NCI-H2227 (cell line): ENCODE data around the gene FNDC3B.

Experiments used
- DNase-seq: peaks from one replicate; lab custom pipeline; 2025; ENCODE audit not compliant: unreplicated experiment; lab: John Stamatoyannopoulos, UW

The FNDC3B gene

GRCh38 chr3:172184106-172184822, 144.9 kb downstream of the FNDC3B start:
- no peak for DNase-seq

DNA sequence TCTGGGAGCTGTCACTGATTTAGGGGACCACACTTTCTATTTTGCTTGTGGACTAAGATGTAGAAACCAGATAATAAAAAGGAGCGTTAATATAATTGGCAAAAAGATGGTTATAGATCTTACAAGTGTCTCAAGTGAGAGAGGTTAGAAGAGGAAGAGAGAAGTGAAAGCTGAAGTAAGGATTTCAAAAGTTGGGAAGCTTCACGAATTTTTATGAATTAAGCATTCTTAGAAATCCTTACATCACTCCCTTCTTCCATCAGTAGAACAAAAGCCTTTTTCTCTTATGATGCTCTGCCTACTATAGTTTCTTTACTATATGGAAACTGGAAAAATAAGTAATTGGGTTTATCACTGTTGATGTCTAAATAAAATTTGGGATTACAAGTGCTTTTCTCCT, 146.5 kb downstream of the FNDC3B start:
- no peak for DNase-seq

- DNase-seq, result no peak
These were observed 147.2 kb downstream of the FNDC3B start for GRCh38 chr3:172186607-172187006.

- DNase-seq, result no peak
These were observed 148.1 kb downstream of the FNDC3B start for GRCh38 chr3:172187511-172187910.

DNA sequence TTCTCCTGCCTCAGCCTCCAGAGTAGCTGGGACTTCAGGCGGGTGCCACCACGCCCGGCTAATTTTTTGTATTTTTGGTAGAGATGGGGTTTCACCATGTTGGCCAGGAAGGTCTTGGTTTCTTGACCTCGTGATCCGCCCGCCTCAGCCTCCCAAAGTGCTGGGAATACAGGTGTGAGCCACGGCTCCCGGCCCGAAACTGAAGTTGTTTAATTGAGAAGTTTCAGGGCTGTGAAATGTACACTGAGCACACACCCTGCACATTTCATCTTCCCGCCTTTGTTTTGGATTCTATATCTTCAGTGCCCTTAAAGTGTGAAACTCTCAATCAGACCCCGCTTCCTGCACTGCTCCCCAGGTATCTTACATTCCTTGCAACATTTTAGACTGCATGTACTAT, 149.1 kb downstream of the FNDC3B start:
- DNase-seq, result no peak

- no peak for DNase-seq
These were observed 149.8 kb downstream of the FNDC3B start for GRCh38 chr3:172189213-172189612.

DNA sequence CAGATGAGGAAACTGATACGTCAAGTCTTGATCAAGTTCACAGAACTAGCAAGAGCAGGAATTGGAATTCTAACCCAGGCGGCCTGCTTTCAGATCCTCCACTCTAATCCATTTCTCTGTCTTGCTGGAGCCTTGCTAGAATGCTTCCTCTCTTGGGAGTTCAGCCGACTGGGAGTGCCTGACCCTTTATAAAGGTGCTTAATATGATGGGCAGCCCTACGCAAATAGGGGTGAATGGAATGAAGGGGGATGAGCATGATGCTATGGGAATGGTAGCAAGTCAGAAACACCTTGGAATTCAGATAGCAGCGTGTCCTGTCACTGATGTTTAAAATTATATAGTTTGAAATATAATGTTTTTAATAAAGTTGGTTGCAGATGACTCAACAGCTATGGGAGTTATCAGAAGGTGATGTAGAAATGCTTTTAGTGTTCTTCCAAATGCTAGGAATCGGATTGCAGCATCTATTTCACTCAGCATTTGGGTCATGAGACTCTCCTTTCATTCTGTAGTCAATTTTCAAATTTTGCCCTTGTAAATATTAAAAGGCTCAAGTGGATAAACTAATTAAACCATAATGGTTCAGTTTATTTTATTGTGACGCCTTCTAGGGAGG, 150.7 kb downstream of the FNDC3B start:
- no peak for DNase-seq

GRCh38 chr3:172190980-172191379, 151.6 kb downstream of the FNDC3B start:
- no peak for DNase-seq

- DNase-seq, result no peak
These were observed 152.3 kb downstream of the FNDC3B start for GRCh38 chr3:172191629-172192028.

DNA sequence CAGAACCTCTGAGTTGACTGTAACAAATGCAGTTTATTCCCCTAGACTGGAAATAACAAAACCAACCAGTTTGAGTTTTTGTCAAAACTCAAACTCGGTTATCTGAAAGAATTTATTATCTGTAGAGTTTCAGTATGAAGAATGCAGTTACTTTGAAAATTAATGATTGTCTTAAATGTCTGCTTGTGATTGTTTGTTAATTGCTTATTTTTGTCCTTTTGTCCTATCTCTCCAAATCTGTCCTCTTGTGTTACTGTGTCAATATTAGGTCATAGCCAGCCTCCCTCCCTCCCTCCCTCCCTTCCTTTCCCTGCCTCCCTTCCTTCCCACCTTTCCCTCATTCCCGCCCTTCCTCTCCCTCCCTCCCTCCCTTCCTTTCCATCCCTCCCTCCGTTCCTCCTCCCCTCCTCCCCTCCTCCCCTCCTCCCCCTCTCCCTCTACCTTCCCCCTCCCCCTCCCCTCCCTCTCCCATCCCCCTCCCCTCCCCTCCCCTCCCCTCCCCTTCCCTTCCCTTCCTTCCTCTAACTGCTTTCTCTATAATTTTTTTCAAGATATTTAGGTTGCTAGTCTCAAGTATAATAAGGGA, 153.5 kb downstream of the FNDC3B start:
- no peak for DNase-seq

DNA sequence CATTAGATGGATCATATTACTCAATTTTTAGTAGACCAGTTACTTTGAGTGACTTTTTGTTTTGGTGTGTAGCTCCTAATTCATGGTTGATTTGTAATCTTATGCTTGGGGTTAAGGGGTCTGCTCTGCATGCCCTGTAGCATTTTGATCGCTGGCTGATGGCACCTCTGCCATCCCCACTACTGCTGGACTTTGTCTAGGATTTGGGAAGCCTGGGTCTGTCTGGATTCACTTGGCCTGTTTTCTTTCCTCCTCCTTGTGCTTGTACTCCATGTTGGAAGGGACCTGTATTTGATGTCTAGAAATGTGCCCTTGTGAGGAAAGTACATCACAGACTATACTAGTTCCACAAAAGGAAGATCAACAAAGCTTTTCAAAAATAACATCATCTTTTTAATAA, 154.1 kb downstream of the FNDC3B start:
- no peak for DNase-seq

GRCh38 chr3:172194702-172195406, 155.5 kb downstream of the FNDC3B start:
- DNase-seq, result peak; percentile 63

- DNase-seq, result no peak
These were observed 156.0 kb downstream of the FNDC3B start for GRCh38 chr3:172195407-172195754.

DNA sequence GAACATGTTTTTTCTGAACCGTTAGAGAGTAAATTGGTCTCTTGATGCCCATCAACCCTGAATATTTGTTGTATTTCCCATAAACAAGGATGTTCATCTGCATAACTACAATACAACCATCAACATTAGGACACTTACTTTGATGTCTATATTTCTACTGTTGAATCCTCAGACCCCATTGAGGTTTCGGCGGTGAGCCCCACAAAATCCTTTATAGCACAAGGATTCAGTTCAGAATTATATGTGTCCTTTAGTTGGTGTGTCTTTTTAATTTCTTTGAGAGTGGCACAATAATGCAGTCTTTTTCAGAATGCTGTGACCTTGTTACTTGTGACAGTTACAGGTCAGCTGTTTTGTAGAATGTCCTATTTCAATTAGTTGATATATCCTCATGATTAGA, 158.0 kb downstream of the FNDC3B start:
- DNase-seq, result no peak

DNA sequence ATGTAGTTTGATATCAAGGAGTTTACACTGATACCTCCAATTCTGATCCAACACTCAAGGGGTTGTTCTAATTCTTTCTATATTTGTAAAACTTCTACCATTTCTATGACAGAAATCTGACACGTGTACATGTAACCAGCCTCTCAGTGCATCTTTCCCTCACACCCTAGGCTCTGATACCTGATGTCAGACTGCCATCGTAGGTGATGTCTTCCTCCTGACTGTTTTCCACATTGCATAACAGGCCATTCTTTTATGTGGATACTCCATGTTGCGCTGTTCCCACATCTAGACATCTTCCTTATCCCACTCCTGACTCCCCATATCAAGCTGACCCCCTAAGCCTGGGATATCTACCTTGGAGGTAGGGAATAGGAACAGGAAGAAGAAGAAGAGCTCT, 159.1 kb downstream of the FNDC3B start:
- DNase-seq, result no peak

GRCh38 chr3:172199850-172200369, 160.5 kb downstream of the FNDC3B start:
- no peak for DNase-seq

DNA sequence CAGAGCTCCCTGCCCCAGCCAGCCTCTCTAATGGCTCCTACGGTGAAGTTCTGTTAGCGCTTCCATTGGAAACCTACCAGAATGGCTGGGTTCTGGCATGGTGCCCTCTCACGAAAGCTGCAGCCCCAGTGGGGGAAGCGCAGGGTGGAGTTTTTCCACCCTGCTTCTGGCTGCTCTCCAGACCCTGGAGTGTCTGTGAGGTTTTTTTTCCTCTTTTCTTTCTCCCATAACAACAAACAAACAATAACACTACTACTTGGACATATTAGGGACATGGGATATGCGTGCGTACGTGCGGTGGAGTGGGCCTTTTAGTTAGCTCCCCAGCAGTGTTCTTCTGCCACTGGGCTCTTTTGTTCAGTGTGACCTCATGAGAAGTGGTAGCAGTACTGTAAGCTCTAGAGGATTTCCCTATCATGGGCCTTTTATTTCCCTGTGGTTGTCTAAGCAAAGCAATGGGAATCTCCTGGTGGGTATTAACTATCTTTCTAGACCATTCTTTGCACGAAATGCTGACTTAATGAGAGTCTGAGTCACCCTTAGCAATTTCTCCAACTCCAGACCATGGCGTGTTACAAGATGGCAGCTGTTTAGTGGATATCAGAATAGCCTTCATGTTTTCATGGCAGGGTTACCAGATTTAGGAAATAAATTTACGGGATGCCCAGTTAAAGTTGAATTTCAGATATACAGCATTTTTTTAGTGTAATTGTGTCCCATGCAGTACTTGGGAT, 161.9 kb downstream of the FNDC3B start:
- DNase-seq, result peak; percentile 52

DNA sequence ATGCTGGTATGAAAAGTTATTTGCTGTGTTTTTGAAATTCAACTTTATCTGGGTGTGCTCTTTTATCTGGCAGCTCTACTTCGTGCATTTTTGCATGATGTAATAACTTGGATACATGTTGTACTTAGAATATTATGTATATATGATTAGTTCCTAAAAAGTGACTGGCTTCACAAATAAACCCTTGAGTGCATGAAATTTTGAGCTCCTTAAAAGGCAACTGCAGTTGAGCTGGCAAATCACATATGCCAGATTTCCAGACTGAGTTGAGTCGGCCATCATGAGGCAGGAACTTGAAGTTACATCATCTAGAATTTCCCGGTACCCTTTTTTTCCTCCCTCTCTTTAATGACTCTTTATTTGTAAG, 162.5 kb downstream of the FNDC3B start:
- no peak for DNase-seq

- DNase-seq, result no peak
These were observed 163.4 kb downstream of the FNDC3B start for GRCh38 chr3:172202797-172203196.

DNA sequence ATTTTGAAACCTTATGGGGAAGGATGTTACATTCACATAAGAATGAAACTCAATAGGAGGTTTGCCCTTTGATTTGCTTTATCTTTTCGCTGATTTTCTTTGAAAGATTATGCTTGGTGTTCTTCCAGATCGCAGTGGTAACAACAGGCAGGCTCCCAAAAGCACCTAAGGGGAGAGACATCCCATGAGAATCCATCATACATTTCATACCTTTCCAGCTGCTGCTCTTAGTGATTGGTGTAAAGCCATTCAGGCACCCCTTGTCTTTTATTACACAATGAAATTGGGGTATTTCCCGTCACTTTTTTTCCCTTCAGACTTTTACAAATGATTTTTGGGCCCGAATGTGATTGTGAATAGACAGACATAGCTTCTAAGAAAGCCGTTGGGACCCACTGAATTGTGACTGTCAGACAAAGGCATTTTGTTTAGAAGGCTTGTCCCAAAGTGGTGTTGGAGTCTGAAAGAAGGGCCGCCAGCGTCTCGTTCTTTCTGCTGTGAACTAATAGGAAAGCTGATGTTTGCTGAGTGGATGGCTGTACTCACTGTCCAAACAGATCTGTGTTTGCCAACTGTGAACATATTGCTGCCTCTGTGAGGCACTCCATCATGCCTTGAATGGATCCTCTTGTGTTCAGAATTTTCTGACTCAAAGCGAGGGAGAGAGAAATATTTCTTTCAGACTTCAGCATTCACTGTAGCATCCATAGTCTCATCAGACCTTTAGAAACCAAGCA, 164.3 kb downstream of the FNDC3B start:
- no peak for DNase-seq
